HG02970 (cell line): ENCODE measurements around the gene ERP27.
A peak's percentile ranks its signal among the peaks of the same experiment; 100 is the strongest.

Experiments used
- ATAC-seq: cut with Tn5 transposase; IDR thresholded peaks from one replicate; pipeline ENCODE4 v1.9.1; 2021; ENCODE audit warnings: mild to moderate bottlenecking, moderate library complexity, moderate number of reproducible peaks; ENCODE audit not compliant: unreplicated experiment, low FRiP score

ERP27 gene

GRCh38 chr12:14960548-14961465 lies 22.5 kb upstream of the ERP27 start:
- peak; percentile 27 for ATAC-seq

GRCh38 chr12:14959916-14960496 lies 21.7 kb upstream of the ERP27 start:
- ATAC-seq: no peak

DNA sequence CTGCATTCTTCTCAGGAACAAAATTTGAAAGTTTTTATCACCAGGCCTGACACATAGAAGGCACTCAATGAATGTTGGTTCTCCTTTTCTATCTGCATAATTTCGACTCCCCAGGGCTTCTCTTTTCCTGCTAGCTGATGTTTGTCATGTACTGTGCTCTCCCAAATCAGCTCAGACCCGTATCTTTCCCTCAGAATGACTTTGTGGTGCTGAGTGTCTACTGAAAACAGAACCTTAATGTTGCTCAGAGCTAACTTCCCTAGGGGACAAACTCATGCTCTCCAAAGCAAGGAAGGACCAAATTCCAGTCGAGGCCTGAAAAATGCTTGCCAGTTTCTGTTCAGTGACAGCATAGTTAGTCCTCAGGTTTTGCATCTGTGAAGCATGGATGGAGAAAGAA lies 21.1 kb upstream of the ERP27 start:
- ATAC-seq: no peak

- no peak for ATAC-seq
Measured at GRCh38 chr12:14959126-14959440, 20.7 kb upstream of the ERP27 start.

DNA sequence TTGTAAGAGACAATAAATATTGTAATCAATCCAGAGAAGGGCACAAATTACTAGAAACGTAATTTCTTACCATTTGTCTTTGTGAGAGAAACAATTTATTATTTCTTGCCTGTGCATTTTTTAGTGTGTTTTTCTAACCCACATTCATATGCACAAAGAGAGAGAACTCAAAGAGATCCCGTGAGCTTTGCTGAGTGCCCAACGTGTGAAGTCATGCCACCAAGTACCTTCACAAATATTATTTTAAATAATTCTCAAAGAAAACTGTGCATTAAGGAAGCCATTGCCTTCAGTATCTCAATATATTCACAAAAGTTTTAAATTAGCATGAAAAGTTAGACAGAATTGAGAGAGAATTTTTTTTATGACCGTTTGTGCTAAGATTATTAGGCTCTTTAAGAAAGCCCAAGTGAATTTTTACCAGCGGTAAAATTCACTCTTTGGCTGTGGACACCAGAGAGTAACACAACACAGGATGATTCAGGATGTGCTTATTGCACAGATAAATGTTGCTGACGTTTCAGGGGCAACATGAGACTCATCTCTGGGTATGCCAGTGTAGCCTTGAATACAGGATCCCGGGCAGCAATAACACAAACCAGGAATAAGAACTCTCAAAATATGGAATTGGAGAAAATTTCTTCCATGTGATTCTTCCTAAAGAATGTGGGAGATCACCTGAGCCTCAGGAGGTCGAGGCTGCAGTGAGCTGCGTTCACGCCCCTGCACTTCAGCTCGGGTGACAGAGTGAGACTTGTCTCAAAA lies 20.2 kb upstream of the ERP27 start:
- no peak for ATAC-seq

- no peak for ATAC-seq
Measured at GRCh38 chr12:14957551-14958168, 19.3 kb upstream of the ERP27 start.

DNA sequence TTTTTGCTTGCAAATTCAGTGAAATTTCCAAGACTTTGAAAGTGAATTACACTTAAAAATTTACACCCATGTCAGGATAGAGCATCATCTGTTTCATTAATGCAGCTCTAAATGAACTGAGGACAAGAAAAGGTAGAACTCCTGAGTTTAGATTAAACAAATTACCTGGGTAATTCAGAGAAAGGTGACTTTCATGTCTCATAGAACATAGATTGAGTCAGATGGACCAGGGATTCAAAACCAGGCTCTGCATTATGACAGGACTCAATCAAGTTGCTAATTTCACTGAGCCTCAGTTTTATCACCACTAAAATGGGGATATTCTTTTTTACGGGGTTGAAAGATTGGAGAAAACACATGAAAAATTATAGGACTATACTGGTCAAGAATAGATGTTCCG lies 18.6 kb upstream of the ERP27 start:
- ATAC-seq: no peak

DNA sequence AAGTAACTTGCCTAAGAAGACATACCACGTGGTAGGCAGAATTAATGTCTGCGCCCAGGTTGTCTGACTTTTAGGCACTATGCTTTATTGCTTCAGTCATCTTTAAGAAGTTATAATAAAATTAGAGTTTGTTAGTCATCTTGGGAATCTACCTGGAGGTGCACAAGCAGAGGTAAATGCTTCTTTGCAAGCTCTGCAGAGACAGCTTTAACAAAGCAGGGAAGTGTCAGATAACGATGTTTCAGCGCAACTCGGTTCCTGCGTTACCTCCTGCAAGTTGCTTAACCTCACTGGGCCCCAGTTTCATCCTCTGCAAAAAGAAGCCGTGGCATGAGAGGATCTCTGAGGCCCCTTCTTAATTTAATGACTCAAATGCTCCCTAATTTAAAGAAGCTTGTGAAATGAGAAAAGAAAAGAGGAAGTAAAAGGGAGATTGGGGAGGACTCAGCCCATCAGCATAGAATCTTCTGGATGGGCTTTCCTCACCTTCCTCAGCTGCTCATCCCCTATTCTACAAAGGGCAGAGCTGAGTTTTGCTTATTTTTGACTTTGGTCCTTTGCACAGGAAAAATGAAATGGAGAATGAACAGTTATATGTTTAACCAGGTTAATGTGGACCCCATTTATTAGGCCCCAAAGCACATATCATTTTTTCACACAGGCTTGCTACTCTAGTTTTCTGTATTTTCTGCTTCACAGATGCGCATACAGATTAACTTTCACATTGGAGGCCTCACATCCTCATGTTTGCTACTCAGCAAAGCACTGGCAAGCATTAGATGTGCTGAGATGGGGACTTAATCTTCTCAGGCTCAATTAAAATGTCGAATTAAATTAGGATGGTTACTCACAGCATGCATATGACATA lies 17.9 kb upstream of the ERP27 start:
- no peak for ATAC-seq

- no peak for ATAC-seq
Measured at GRCh38 chr12:14954269-14954668, 15.9 kb upstream of the ERP27 start.

- ATAC-seq: no peak
Measured at GRCh38 chr12:14953752-14954151, 15.4 kb upstream of the ERP27 start.

GRCh38 chr12:14952299-14952921 lies 14.1 kb upstream of the ERP27 start:
- peak; percentile 58 for ATAC-seq

DNA sequence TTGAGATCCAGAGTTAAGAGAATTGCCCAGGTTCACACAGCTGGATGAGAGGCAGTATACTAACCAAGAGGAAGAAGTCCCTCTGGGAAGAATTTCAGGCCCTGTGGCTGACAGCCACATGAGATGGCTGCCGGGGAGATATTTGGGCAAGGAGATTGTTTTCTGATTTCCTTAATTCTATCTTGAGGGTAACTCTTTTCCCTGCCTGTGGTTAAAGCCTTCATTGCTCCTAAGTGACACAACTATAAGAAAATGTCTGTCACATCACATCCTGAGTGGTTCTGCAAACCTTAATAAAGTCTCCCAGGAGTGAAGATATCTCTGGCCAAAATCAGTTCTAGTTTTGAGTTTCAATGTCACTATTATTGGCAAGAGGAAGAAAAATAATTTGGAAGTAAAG lies 13.5 kb upstream of the ERP27 start:
- no peak for ATAC-seq

DNA sequence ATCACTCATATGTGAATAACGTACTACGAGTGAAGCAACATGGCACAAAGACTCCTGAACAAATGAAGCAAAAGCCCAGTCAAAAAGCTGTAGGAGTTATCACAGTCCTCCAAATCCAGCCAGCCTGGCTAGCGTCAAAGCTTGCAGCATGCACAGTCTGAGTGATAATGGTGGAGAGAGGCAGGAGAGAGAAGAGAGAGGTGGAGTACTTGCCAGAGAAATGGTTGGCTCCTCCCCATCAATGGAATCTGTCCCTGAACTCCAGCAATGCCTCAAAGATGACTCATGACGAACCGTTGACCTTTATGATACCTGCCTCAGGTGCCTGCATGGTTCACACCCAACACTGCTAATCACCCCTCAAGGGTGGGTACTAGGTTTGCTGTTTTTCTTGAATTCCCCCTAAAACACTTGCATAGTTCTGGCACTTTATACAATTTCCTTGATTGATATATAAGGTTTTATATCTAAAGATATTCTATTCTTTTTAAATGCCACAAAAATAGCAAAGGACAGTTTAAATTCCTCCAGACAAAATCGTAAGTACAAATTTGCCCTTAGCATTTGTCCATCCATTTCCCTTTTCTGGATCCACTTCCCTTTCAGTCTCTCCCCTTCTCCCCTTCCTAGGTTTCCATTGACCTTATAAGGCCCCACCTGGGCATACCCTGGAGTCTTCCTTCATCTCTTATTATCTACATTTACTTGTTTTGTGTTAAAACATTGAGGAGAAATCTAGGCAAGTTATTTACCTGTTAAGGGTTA lies 12.8 kb upstream of the ERP27 start:
- no peak for ATAC-seq

DNA sequence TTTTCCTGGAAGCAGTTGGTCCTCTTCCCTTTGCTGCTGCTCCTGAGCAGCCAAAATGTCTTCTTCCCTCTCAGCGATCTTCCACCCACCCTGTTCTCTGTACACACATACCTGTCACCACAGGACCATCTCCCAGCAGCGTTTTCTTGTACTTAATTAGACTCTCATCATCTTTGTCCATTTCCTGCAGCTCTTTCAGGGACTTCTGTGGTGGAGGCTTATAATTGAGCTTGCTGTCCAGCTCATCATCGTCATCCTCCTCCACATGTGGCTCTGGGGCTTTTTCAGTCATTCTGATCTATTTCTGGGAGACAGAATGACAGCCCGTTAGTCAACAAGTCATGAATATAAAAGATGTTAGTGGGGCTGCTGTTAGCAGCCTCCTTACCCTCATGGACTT lies 12.1 kb upstream of the ERP27 start:
- ATAC-seq: no peak

GRCh38 chr12:14949631-14950030 lies 11.3 kb upstream of the ERP27 start:
- no peak for ATAC-seq

DNA sequence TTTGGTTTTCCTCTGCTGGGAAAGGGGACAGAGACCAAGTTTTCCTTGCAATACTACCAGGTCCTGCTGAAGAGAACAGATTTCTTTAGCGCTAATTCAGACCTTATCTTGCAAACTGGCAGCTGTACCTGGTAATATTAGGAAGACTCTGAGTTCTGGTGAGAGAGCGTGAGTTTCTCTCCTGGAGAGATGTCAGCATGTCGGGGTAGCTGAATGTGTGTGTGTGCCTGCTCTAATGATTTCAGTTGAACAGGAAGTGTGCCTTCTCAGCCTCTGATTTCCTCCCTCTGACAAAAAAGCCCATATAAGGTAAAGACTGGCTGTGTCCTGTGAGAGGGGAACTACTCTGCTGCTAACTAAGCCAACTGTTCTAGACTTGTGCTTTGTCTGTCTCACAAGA lies 10.3 kb upstream of the ERP27 start:
- peak; percentile 81 for ATAC-seq

- no peak for ATAC-seq
Measured at GRCh38 chr12:14946861-14947260, 8.5 kb upstream of the ERP27 start.

- no peak for ATAC-seq
Measured at GRCh38 chr12:14946162-14946561, 7.8 kb upstream of the ERP27 start.
